ENCODE results near the gene CREB3L4.
A peak's percentile ranks its signal among the peaks of the same experiment; 100 is the strongest.

Gene CREB3L4

GRCh38 chr1:153967107-153967999, at the start of gene CREB3L4:
Gene CREB3L4, plus strand, starts transcription at chr1:153967902. Its CDS starts 624 bp downstream, at chr1:153968526.
- Histone ChIP-seq H3K4me1 (peaks cover 18% of the 10 kb centered on the region), H3K27me3 (ENCODE audit: low read depth) (no peaks in the 10 kb centered on the region), H3K36me3 (replicated peaks) (no peaks in the 10 kb centered on the region; the same call in 1 of the 2 replicates), H3K4me3 (peak within 1 kb of the TSS; percentile 44), H3K9me3 (no peaks in the 10 kb centered on the region)
- DNase-seq (ENCODE audit: low spot score in 2 of 2), result peak; percentile 96 to 97
- in situ Hi-C loops (cut with MboI; ENCODE audit: low sequenced_read_pairs), result no loop called here

GRCh38 chr1:153919876-153920852, 47.5 kb upstream of the CREB3L4 start:
- H3K4me1 ChIP-seq, result peaks cover 21% of the 10 kb centered on the region
- peaks cover 9% of the 10 kb centered on the region for H3K36me3 ChIP-seq (replicated peaks)
- H3K4me3 ChIP-seq, result peak overlapping the region; percentile 62
- DNase-seq (ENCODE audit: low spot score in 2 of 2), result peak; percentile 36 to 82
- no peaks in the 10 kb centered on the region for H3K27me3 ChIP-seq (ENCODE audit: low read depth)
- H3K9me3 ChIP-seq, result no peaks in the 10 kb centered on the region
- in situ Hi-C loops (cut with MboI; ENCODE audit: low sequenced_read_pairs), result no loop called here

- Histone ChIP-seq H3K36me3 (replicated peaks) (peaks cover 9% of the 10 kb centered on the region), H3K9me3 (no peaks in the 10 kb centered on the region), H3K4me3 (peak overlapping the region; percentile 62), H3K27me3 (ENCODE audit: low read depth) (no peaks in the 10 kb centered on the region), H3K4me1 (peaks cover 21% of the 10 kb centered on the region)
- no peak for DNase-seq (ENCODE audit: low spot score in 2 of 2)
- in situ Hi-C loops (cut with MboI; ENCODE audit: low sequenced_read_pairs), result no loop called here
Observed at GRCh38 chr1:153921080-153921802, 46.5 kb upstream of the CREB3L4 start.

GRCh38 chr1:153921803-153922075, 46.0 kb upstream of the CREB3L4 start:
- Histone ChIP-seq H3K4me1 (peaks cover 21% of the 10 kb centered on the region), H3K36me3 (replicated peaks) (peaks cover 9% of the 10 kb centered on the region), H3K9me3 (no peaks in the 10 kb centered on the region), H3K27me3 (ENCODE audit: low read depth) (no peaks in the 10 kb centered on the region), H3K4me3 (peak overlapping the region; percentile 62)
- peak in 1 of 2 experiments; percentile 31 for DNase-seq (ENCODE audit: low spot score in 2 of 2)
- in situ Hi-C loops (cut with MboI; ENCODE audit: low sequenced_read_pairs), result no loop called here

- Histone ChIP-seq H3K27me3 (ENCODE audit: low read depth) (no peaks in the 10 kb centered on the region), H3K36me3 (replicated peaks) (peaks cover 9% of the 10 kb centered on the region), H3K4me3 (peak overlapping the region; percentile 62), H3K9me3 (no peaks in the 10 kb centered on the region), H3K4me1 (peaks cover 21% of the 10 kb centered on the region)
- peak; percentile 58 to 82 for DNase-seq (ENCODE audit: low spot score in 2 of 2)
- in situ Hi-C loops (cut with MboI; ENCODE audit: low sequenced_read_pairs), result no loop called here
Observed at GRCh38 chr1:153922076-153922971, 45.4 kb upstream of the CREB3L4 start.

- no peaks in the 10 kb centered on the region for H3K27me3 ChIP-seq (ENCODE audit: low read depth)
- peak within 1 kb of the TSS; percentile 62 for H3K4me3 ChIP-seq
- no peaks in the 10 kb centered on the region for H3K9me3 ChIP-seq
- DNase-seq (ENCODE audit: low spot score in 2 of 2), result peak; percentile 100
- peaks cover 21% of the 10 kb centered on the region for H3K4me1 ChIP-seq
- in situ Hi-C loops (cut with MboI; ENCODE audit: low sequenced_read_pairs), result no loop called here
- H3K36me3 ChIP-seq (replicated peaks), result peaks cover 6% of the 10 kb centered on the region; the same call in 1 of the 2 replicates
Observed at GRCh38 chr1:153922972-153923925, 44.5 kb upstream of the CREB3L4 start, which contains the start of gene GATAD2B. Gene GATAD2B, minus strand, starts transcription at chr1:153922972. Its CDS starts 94,625 bp downstream, at chr1:153828347.

- in situ Hi-C loops (cut with MboI; ENCODE audit: low sequenced_read_pairs), result no loop called here
- no peaks in the 10 kb centered on the region for H3K27me3 ChIP-seq (ENCODE audit: low read depth)
- no peaks in the 10 kb centered on the region; the same call in 1 of the 2 replicates for H3K4me1 ChIP-seq
- H3K9me3 ChIP-seq, result no peaks in the 10 kb centered on the region
- no peak for DNase-seq (ENCODE audit: low spot score in 2 of 2)
- H3K36me3 ChIP-seq (replicated peaks), result peaks cover 6% of the 10 kb centered on the region; the same call in 1 of the 2 replicates
- H3K4me3 ChIP-seq, result no peak overlapping the region
Observed at GRCh38 chr1:153926405-153926804, 41.3 kb upstream of the CREB3L4 start.

GRCh38 chr1:153928245-153928644, 39.5 kb upstream of the CREB3L4 start:
- Histone ChIP-seq H3K9me3 (no peaks in the 10 kb centered on the region), H3K27me3 (ENCODE audit: low read depth) (no peaks in the 10 kb centered on the region), H3K36me3 (replicated peaks) (peaks cover 20% of the 10 kb centered on the region), H3K4me3 (no peak overlapping the region), H3K4me1 (no peaks in the 10 kb centered on the region; the same call in 1 of the 2 replicates)
- in situ Hi-C loops (cut with MboI; ENCODE audit: low sequenced_read_pairs), result no loop called here
- DNase-seq (ENCODE audit: low spot score in 2 of 2), result no peak

GRCh38 chr1:153928791-153929341, 38.8 kb upstream of the CREB3L4 start:
- no peak overlapping the region for H3K4me3 ChIP-seq
- H3K27me3 ChIP-seq (ENCODE audit: low read depth), result no peaks in the 10 kb centered on the region
- no peaks in the 10 kb centered on the region; the same call in 1 of the 2 replicates for H3K4me1 ChIP-seq
- no peak for DNase-seq (ENCODE audit: low spot score in 2 of 2)
- in situ Hi-C loops (cut with MboI; ENCODE audit: low sequenced_read_pairs), result no loop called here
- H3K9me3 ChIP-seq, result no peaks in the 10 kb centered on the region
- peaks cover 23% of the 10 kb centered on the region for H3K36me3 ChIP-seq (replicated peaks)

GRCh38 chr1:153929426-153929825, 38.3 kb upstream of the CREB3L4 start:
- in situ Hi-C loops (cut with MboI; ENCODE audit: low sequenced_read_pairs), result no loop called here
- no peak for DNase-seq (ENCODE audit: low spot score in 2 of 2)
- Histone ChIP-seq H3K36me3 (replicated peaks) (peaks cover 28% of the 10 kb centered on the region), H3K4me3 (no peak overlapping the region), H3K27me3 (ENCODE audit: low read depth) (no peaks in the 10 kb centered on the region), H3K4me1 (no peaks in the 10 kb centered on the region), H3K9me3 (no peaks in the 10 kb centered on the region)
